H54 (cell line): ENCODE measurements around the gene KIAA1143.

ENCODE experiments used
- DNase-seq: peaks from one replicate; pipeline ENCODE4 v3.0.0; 2011; ENCODE audit warnings: low spot score, mixed read lengths; ENCODE audit not compliant: insufficient read length
- FAIRE-seq: peaks from 3 replicates; lab custom pipeline; 2011; peaks lifted over from hg19 to GRCh38; lab: Jason Lieb, UNC
- POLR2A ChIP-seq: IDR thresholded peaks from 2 replicates; pipeline ENCODE4 v1.6.1; 2011; ENCODE audit warnings: low read depth, mild to moderate bottlenecking, low read length

KIAA1143 gene

GRCh38 chr3:44761424-44762169, at the start of gene KIAA1143, which contains the start of gene KIF15:
Gene KIAA1143, minus strand, starts transcription at chr3:44761619. Its CDS starts 17 bp downstream, at chr3:44761602.
Gene KIF15, plus strand, starts transcription at chr3:44761794. Its CDS starts 72 bp downstream, at chr3:44761866.
- peak; percentile 63 for TF ChIP-seq POLR2A

GRCh38 chr3:44805960-44806359, 44.5 kb upstream of the KIAA1143 start:
- DNase-seq (no peak), FAIRE-seq (no peak)
- no peak for TF ChIP-seq POLR2A

More at GRCh38 chr3:44761424-44762169, at the start of gene KIAA1143, which contains the start of gene KIF15:
- FAIRE-seq, result peak; percentile 83
- DNase-seq, result peak; percentile 67

DNA sequence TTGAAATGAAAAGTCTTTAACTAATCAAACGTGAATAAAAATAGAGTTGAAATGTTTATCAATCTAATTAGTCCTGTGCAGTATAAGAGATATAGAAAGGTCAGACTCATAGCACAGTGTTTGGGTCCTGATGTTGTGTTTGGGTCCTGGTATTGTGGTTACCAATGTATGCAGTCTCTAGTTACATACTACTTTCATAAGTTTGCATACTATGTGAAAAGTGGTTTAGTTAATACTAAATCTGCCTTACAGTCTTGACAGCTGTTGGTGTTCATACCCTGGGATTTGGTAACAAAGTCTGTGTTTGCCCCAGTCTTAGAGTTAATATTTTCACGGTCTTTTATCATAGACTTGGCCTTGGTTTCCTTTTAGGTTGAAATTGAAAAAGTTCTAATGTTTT, 41.9 kb upstream of the KIAA1143 start:
- FAIRE-seq, result no peak
- TF ChIP-seq POLR2A, result no peak
- DNase-seq, result no peak

- FAIRE-seq, result no peak
- TF ChIP-seq POLR2A, result no peak
- no peak for DNase-seq
Observed at GRCh38 chr3:44802011-44802410, 40.6 kb upstream of the KIAA1143 start.

DNA sequence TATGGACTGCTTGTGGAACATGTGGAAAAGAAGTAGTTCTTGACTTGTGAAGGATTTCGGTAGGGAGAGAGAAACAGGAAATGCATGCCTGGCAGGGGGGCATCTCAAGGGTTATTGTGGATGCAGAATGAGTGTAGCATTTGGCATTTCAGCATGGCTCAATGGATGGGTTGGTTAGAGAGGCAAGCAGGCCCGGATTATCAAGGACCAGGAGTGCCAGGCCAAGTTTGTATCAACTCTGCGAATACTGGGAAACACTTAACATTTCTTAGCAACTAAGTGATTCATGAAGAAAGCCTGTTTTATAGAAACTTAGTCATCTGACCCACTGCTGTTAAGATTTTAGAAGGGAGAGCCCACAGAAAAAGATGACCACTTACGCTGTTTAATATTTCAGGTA, 33.8 kb upstream of the KIAA1143 start:
- DNase-seq (peak; percentile 18), FAIRE-seq (peak; percentile 57)
- no peak for TF ChIP-seq POLR2A

GRCh38 chr3:44782891-44783290, 21.5 kb upstream of the KIAA1143 start:
- no peak for TF ChIP-seq POLR2A
- no peak for FAIRE-seq
- no peak for DNase-seq

DNA sequence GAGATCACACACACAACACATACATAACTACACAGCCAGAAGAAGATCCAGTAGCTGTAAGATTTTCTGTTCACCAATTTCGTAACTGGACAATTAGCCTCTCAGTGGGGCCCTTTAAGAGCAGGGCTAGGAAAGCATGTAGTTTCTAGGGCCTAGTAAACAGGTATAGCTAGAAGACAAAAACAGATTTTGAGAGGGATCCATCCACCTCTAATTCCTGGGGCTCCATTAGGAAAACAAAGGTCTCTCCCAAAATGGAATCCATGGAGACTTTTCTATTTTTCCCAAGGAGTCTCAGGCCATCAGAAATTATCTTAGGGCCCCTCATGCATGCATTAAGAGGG, 10.7 kb upstream of the KIAA1143 start:
- no peak for TF ChIP-seq POLR2A
- FAIRE-seq (no peak), DNase-seq (no peak)

DNA sequence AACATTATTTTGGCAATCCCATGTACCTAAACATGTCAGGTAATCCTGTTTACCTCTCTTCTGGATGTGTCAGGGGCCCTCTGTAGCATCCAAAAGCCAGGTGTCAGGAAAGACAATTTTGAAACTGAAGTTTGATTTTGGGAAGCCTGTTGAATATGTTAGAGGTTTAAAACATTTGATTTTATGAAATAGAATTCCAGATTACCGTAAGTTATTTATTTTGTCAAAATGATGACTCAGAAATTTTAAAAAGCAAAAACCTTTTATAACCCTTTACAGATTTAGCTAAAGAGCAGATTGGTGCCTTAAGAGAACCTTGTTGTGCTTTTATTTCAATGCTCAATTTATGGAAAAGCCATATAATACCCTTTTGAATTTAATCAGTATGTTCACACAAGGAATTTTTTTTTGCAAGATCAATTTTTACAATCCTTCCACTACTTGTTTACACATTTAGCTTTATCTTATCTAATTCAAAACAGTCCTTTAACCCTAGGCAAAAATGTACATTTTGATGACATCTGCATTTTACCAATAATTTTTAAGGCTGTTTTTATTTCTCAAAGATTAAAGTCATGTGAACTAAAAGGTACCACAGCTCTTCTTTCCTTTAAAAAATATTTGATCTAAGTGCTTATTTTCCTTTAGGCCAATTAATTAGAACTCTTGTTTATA, 10.1 kb upstream of the KIAA1143 start:
- TF ChIP-seq POLR2A, result no peak
- FAIRE-seq (no peak), DNase-seq (no peak)

DNA sequence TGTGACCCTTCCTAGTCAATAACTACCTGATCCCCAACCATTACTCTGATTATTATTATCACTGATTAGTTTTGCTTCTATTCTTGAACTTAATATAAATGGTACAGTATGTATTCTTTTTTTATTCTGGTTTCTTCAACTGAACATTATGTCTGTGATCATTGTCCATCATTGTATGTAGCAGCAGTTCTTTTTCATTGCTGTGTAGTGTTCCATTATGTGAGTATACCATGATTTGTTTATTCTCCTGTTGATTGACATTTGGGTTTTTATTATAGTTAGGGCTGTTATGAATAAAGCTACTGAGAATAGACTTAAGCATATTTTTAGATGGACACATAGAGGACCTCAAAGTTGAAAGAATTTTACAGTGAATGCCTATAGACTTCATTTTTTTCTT, 2.8 kb upstream of the KIAA1143 start:
- no peak for TF ChIP-seq POLR2A
- FAIRE-seq (no peak), DNase-seq (no peak)

DNA sequence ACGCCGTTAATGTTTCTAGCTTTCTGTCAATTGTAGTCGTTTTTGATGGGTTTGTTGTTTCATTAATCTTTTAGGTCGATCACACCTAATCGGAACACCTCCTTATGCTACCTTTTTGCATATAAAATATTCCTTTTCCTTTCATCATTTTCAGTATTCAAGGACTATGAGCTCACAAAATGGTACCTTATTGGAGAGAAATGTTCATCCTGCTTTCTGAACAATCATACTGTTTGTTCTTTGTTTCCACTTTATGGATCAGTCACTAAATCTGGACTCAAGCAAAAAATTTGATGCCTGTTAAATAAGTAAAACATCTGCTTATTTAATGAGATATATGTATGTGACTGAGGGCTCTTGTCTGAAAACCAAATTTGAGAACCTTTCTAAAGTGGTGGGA, 1.3 kb upstream of the KIAA1143 start:
- DNase-seq, result no peak
- no peak for TF ChIP-seq POLR2A
- FAIRE-seq, result no peak

DNA sequence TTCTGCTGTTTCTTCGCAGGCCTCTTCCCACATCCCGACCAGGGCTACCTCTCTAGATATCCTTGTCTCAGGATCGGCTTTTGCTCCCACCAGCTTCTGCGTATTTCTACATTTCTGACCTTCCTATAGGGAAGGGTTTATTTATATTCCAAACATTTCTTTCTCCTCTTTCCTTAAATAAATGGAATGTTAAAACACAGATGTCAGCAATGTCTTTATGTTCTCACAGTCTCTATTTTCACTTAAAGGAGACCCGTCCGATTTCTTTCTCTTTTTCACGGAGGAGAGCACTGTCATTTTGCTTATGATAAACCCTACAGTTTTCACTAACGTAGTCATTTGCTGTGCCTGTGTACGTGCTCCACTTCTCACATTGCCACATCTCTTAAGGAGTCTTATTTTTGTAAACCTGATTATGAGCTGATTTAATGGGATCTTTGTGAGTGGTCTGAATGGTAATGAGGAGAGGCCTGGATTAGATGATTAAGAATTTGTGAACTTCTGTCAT, 805 bp upstream of the KIAA1143 start:
- no peak for TF ChIP-seq POLR2A
- FAIRE-seq (no peak), DNase-seq (no peak)

DNA sequence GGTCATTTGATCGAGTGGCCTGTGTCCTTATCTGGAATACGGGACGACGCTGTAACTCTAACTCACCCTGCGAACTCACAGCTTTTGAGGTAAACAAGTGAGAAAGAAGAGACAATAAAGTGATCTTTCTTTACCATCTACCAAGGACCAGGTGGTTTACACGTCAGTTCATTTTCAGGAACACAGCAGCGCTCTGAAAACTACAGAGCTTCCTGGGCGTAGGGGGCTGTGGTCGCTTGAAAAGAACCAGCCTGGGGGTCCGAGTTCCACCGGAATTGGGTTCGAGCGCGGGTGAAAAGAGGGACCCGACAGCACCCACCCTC, 357 bp downstream of the KIAA1143 start:
- DNase-seq (no peak), FAIRE-seq (no peak)
- TF ChIP-seq POLR2A, result no peak

DNA sequence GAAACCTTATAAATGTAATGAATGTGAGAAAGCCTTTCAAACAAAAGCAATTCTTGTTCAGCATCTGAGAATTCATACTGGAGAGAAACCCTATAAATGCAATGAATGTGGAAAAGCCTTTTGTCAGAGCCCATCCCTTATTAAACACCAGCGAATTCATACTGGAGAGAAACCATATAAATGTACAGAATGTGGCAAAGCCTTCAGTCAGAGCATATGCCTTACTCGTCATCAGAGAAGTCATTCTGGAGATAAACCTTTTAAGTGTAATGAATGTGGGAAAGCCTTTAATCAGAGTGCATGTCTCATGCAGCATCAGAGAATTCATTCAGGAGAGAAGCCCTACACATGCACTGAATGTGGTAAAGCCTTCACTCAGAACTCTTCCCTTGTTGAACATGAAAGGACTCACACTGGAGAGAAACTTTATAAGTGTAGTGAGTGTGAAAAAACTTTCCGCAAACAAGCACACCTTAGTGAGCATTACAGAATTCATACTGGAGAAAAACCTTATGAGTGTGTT, 26.7 kb downstream of the KIAA1143 start:
- FAIRE-seq (no peak), DNase-seq (no peak)
- TF ChIP-seq POLR2A, result no peak

DNA sequence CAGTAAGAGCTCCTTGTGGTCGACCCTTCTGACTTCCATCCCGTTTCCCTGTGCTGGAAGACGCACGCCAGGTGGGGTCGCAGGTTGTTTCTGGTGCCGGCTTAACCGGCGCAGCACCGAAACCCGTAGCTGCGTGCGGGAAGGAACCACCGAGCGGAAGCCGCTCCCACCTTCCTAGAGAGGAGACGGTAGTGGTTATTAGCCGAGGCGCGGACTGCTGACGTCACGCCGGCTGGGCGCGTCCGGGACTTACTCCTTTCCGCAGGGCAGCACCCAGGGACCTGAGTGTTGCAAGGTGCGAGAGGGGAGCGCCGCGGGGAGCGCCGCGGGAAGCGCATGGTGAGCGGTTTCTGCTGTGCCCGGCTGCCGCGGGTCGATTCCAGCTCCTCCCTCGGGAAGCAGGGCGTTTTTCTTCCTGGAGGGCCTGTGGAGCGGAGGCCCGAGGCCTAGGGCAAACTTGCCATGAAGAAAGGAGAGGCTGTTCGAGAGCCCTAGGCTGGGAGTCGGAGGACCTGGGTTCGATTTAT, 32.0 kb downstream of the KIAA1143 start, which contains the start of gene ZNF501:
Gene ZNF501 (plus strand): TSS at position 252 of the 527 bp plus-strand sequence. CDS start 4,787 bp downstream, outside the sequence.
- DNase-seq (peak; percentile 40), FAIRE-seq (no peak)
- TF ChIP-seq POLR2A, result no peak

- no peak for TF ChIP-seq POLR2A
- FAIRE-seq (no peak), DNase-seq (no peak)
Observed at GRCh38 chr3:44722103-44722401, 39.4 kb downstream of the KIAA1143 start.
